ENCODE results near the gene TNFRSF14.
A peak's percentile ranks its signal among the peaks of the same experiment; 100 is the strongest.
"Not testable (repeated sequence)": the region's sequence is repeated elsewhere in the genome, so short reads cannot be mapped to it uniquely, and the experiment has no call there.

The TNFRSF14 gene

GRCh38 chr1:2552189-2552588 lies 4.0 kb upstream of the TNFRSF14 start:
- no peak overlapping the region for H3K4me3 ChIP-seq (ENCODE audit: low read depth, low read length)
- DNase-seq (ENCODE audit: low read depth): no peak
- no peak for TF ChIP-seq CTCF (IDR thresholded peaks at IDR 0.05; ENCODE audit: low read depth, low read length, missing control alignments)
- in situ Hi-C loops (cut with HindIII; ENCODE audit: low sequenced_read_pairs): no loop called here

GRCh38 chr1:2553076-2553475 lies 3.1 kb upstream of the TNFRSF14 start:
- in situ Hi-C loops (cut with HindIII; ENCODE audit: low sequenced_read_pairs); H3K4me3 ChIP-seq (ENCODE audit: low read depth, low read length); DNase-seq (ENCODE audit: low read depth): not testable (repeated sequence)

- in situ Hi-C loops (cut with HindIII; ENCODE audit: low sequenced_read_pairs): no loop called here
- no peak for DNase-seq (ENCODE audit: low read depth)
- no peak overlapping the region for H3K4me3 ChIP-seq (ENCODE audit: low read depth, low read length)
- no peak for TF ChIP-seq CTCF (IDR thresholded peaks at IDR 0.05; ENCODE audit: low read depth, low read length, missing control alignments)
These were observed 2.1 kb upstream of the TNFRSF14 start for GRCh38 chr1:2553871-2554620.

- TF ChIP-seq CTCF (IDR thresholded peaks at IDR 0.05; ENCODE audit: low read depth, low read length, missing control alignments): peak; percentile 39
- in situ Hi-C loops (cut with HindIII; ENCODE audit: low sequenced_read_pairs): no loop called here
- DNase-seq (ENCODE audit: low read depth): no peak
- H3K4me3 ChIP-seq (ENCODE audit: low read depth, low read length): no peak overlapping the region
These were observed 1.4 kb upstream of the TNFRSF14 start for GRCh38 chr1:2554621-2555387.

GRCh38 chr1:2555634-2556276 lies 416 bp upstream of the TNFRSF14 start:
- DNase-seq (ENCODE audit: low read depth): no peak
- TF ChIP-seq CTCF (IDR thresholded peaks at IDR 0.05; ENCODE audit: low read depth, low read length, missing control alignments): no peak
- H3K4me3 ChIP-seq (ENCODE audit: low read depth, low read length): peak overlapping the region; percentile 35
- in situ Hi-C loops (cut with HindIII; ENCODE audit: low sequenced_read_pairs): no loop called here

- DNase-seq (ENCODE audit: low read depth): no peak
- peak overlapping the region; percentile 35 for H3K4me3 ChIP-seq (ENCODE audit: low read depth, low read length)
- in situ Hi-C loops (cut with HindIII; ENCODE audit: low sequenced_read_pairs): no loop called here
- TF ChIP-seq CTCF (IDR thresholded peaks at IDR 0.05; ENCODE audit: low read depth, low read length, missing control alignments): no peak
These were observed 709 bp downstream of the TNFRSF14 start for GRCh38 chr1:2556678-2557481.

Measured in astrocyte of the cerebellum (primary cell).